OCI-LY7 (cell line): ENCODE data around the gene CELF6.

Experiments used
- EZH2phosphoT487 ChIP-seq: fragments of 200-600 bp; sonication (generic); IDR thresholded peaks from 2 replicates; pipeline ENCODE4 v1.6.1; 2018; ENCODE audit warnings: low read depth, borderline replicate concordance, mild to moderate bottlenecking, mixed run types, antibody characterized with exemption, low read length, moderate library complexity, mixed read lengths
- TF ChIP-seq, protein P1 (sequence below): fragments of 200-600 bp; sonication (generic); conservative IDR thresholded peaks from 2 replicates; pipeline ENCODE4 v1.5.1; 2014; ENCODE audit warnings: mild to moderate bottlenecking, antibody characterized with exemption, low read length, moderate library complexity, mixed read lengths

DNA sequence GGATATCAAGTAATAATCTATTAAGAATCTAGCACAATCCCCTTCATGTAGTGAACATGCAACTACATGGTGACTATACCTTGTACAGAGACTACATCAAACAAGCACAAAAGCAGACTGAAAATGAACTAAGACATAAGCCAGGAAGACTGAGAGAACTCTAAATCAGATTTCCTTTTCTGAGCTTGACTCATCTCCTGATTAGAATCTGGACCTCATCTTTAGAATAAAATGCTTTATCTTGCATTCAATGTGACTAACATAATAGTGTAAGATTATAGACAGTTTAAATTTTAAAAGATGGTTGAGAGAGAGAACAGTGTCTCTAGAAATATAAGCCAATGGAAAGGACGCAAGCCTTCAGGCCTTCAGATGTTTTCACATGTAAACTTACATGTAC, 71.4 kb downstream of the CELF6 start:
- TF ChIP-seq, protein P1, sequence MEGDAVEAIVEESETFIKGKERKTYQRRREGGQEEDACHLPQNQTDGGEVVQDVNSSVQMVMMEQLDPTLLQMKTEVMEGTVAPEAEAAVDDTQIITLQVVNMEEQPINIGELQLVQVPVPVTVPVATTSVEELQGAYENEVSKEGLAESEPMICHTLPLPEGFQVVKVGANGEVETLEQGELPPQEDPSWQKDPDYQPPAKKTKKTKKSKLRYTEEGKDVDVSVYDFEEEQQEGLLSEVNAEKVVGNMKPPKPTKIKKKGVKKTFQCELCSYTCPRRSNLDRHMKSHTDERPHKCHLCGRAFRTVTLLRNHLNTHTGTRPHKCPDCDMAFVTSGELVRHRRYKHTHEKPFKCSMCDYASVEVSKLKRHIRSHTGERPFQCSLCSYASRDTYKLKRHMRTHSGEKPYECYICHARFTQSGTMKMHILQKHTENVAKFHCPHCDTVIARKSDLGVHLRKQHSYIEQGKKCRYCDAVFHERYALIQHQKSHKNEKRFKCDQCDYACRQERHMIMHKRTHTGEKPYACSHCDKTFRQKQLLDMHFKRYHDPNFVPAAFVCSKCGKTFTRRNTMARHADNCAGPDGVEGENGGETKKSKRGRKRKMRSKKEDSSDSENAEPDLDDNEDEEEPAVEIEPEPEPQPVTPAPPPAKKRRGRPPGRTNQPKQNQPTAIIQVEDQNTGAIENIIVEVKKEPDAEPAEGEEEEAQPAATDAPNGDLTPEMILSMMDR, result no peak
- TF ChIP-seq EZH2phosphoT487, result no peak
